GM12892 (cell line): ENCODE data around the gene LDLRAD3.

Experiments used
- POLR2A ChIP-seq: IDR thresholded peaks from 2 replicates; pipeline ENCODE4 v1.6.1; 2011; ENCODE audit warnings: low read depth, low read length, control low read depth
- TAF1 ChIP-seq: IDR thresholded peaks from 2 replicates; pipeline ENCODE4 v1.6.1; 2011; ENCODE audit warnings: low read depth, mild to moderate bottlenecking, control low read depth, low read length, borderline replicate concordance

- no peak for TF ChIP-seq POLR2A
- TF ChIP-seq TAF1 = no peak
These were observed 289.3 kb downstream of the LDLRAD3 start for GRCh38 chr11:36233204-36233603.
